ENCODE measurements around the gene SOCS6.
"Not testable (repeated sequence)": the region's sequence is repeated elsewhere in the genome, so short reads cannot be mapped to it uniquely, and the experiment has no call there.

Gene SOCS6, protein sequence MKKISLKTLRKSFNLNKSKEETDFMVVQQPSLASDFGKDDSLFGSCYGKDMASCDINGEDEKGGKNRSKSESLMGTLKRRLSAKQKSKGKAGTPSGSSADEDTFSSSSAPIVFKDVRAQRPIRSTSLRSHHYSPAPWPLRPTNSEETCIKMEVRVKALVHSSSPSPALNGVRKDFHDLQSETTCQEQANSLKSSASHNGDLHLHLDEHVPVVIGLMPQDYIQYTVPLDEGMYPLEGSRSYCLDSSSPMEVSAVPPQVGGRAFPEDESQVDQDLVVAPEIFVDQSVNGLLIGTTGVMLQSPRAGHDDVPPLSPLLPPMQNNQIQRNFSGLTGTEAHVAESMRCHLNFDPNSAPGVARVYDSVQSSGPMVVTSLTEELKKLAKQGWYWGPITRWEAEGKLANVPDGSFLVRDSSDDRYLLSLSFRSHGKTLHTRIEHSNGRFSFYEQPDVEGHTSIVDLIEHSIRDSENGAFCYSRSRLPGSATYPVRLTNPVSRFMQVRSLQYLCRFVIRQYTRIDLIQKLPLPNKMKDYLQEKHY

DNA sequence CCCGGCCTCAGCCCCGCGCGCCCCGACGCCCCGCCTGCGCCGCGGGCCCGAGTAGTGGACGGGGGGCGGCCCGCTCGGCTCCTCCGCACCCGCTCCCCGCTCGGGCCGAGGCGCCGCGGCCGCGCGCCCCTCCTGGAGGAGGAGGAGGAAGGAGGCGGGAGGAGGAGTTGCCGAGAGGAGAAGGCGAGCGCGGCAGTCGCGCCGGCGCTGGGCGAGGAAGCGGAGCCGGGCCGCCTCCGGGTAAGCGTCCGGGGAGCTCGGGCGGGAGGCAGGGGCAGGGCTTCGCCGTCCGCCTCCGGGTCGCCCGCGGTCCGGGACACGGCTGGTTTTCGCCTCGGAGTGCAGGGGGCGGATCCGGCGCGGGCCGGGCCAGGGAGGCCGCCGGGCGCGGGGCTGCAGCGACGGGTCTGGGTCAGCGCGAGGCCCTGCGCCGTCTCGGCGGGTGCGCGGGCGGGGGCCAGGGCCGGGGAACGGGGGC is at the start of gene SOCS6:
SOCS6 (plus strand) TSS at position 195 of the 478 bp plus-strand sequence. CDS start 35,624 bp downstream, outside the sequence.
- DNase-seq (ENCODE audit: low read depth), result peak; percentile 5

GRCh38 chr18:70243131-70243929 is 45.5 kb upstream of the SOCS6 start:
- no peak for DNase-seq (ENCODE audit: low read depth)

DNA sequence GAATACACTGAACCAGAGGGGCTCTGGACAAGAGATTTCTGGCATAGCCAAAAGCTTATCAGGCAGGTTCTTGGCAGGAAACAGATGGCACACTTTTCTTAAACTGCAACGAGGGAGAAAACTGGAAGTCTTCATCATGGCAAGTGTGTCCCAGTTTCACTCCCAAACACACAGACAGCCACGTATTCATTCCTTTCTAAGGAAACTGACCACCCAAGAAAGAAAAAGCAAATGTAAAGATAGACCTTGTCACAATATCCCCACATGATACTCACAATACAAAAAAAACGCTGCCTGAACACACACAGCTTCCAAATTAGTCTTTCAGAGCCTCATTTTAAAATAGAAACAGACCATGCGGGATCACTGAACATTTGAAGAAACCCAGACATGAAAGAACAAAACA is 42.8 kb upstream of the SOCS6 start:
- DNase-seq (ENCODE audit: low read depth), result no peak

GRCh38 chr18:70249118-70249517 is 39.7 kb upstream of the SOCS6 start:
- DNase-seq (ENCODE audit: low read depth), result no peak

DNA sequence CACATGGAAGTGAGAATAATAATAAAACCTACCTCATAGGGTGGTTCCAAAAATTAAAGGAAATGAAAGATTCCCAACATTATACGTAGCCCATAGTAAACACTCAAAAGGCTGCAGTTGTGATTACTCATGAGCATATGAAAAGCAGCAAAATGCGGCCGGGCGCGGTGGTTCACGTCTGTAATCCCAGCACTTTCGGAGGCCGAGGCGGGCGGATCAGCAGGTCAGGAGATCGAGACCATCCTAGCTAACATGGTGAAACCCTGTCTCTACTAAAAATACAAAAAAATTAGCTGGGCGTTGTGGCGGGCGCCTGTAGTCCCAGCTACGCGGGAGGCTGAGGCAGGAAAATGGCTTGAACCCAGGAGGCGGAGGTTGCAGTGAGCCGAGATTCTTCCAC is 39.0 kb upstream of the SOCS6 start:
- DNase-seq (ENCODE audit: low read depth), result not testable (repeated sequence)

DNA sequence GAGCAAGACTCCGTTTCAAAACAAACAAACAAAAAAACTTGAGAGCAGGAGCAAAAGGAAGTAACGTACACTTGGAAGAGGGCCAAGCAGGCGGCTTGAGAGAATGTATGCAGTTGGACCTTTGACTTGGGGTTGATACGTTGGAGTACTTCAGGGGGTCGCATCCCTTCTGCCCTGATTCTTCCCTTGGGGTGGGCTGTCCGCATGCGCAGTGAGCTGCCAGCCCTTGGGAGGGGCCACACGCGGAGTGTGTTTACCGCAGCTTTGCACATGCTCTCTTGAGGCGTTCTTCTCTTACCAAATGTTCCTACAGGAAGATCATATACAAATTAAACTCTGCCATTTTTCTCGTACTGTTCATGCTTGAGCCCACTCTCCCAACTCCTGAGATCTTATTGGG is 38.1 kb upstream of the SOCS6 start:
- DNase-seq (ENCODE audit: low read depth), result no peak

GRCh38 chr18:70256184-70256583 is 32.7 kb upstream of the SOCS6 start:
- no peak for DNase-seq (ENCODE audit: low read depth)

DNA sequence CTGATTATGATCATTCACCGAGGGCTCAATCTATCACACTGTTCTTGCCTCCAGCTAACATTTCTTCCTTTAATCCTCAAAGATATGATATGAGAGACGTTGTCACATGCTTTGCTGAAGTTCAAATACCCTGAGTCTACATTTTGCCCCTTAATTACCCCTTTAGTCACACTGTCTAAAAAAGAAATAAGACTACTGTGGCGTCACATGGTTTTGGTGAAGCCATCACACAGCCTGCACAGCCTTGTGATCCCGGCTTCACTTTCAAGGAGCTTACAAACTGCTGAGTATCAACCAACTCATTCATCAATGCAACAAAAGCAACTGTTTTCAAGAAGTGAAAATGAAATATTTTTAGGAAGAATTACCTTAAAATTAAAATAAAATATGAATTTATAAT is 31.9 kb upstream of the SOCS6 start:
- no peak for DNase-seq (ENCODE audit: low read depth)

DNA sequence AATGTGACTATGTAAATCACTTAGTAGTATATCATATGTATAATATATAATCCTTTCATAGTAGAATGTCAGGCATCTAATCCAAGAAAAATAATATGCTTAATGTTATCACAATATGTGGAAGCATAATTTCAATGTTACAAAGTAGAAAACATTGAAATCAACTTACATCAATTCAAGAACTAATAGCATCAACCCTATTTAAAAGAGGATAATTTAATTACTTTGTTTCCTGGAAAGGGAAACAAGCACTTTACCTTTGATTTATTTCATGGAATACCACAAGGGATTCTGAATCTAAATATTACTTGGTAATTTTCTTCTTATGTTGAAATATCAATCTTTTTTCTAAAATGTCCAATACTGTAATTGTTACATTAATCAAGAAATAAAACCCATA is 30.6 kb upstream of the SOCS6 start:
- DNase-seq (ENCODE audit: low read depth), result no peak

DNA sequence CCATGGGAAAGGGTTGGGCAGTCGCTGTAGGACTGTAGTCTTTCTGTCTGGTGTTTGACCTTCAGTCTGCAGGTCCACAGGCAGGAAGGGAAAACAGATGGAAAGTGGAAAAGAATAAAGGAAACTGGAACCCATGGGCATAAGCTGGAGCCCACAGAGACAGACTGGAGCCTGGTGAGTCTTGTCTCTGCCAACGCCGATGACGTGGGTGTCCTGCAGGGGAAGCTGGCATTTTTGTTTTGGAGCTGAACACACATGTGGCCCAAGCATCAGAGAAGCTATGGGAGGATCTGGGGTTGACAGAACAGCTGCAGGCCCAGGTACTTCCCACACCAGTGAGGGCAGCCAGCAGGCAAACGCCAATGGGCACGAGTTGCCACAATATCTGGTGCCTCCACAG is 28.2 kb upstream of the SOCS6 start:
- no peak for DNase-seq (ENCODE audit: low read depth)

DNA sequence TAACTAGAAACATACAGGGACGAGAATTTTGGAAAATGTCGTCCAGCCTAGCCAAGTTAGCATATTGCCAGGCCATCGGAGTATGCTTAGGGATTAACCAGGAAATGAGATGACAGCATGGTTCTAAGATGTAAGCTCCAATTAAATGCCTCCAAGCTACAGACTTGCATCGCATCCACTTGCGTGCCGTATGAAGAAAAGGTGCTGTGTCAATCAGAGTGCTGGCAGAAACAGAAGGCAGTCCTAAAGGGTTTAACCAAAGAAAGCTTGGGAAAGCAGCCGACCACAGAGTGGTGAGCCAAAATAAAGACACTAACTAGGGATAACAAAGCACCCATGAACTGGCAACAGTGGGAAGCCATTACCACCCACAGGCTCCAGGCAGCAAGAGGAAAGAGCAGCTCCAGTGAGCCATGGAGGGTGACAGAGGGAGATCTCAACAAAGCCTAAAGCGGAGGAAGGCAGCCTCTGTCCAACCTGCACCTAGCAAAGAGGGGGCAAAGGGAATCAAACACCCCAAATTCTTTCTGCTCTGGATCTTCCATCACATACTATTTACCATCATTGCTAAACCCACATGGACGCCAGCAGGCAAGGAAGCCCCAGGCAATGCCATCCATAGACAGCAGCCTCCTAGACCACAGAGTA is 27.6 kb upstream of the SOCS6 start:
- DNase-seq (ENCODE audit: low read depth), result no peak

GRCh38 chr18:70263336-70263735 is 25.5 kb upstream of the SOCS6 start:
- no peak for DNase-seq (ENCODE audit: low read depth)

- DNase-seq (ENCODE audit: low read depth), result no peak
Observed at GRCh38 chr18:70271742-70272141, 17.1 kb upstream of the SOCS6 start.

DNA sequence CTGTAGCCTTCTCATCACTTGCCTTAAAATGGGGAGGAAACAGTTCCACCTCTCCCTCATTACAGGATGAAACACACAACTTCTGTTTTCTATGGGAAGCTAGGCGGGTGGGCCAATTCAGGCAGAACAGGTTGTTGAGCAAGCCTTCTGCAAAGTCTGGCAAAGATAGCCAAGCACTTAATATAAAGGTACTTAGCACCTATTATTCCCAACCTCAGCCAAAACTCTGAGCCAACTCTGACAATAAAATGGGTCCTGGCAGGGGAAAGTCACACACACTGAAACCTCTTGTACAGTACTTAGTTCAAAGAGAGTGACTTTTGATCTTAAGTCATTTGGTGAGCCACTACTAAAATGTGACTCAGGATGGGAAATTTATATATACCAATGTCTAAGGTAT is 15.8 kb upstream of the SOCS6 start:
- no peak for DNase-seq (ENCODE audit: low read depth)

- no peak for DNase-seq (ENCODE audit: low read depth)
Observed at GRCh38 chr18:70276416-70277191, 12.2 kb upstream of the SOCS6 start.

DNA sequence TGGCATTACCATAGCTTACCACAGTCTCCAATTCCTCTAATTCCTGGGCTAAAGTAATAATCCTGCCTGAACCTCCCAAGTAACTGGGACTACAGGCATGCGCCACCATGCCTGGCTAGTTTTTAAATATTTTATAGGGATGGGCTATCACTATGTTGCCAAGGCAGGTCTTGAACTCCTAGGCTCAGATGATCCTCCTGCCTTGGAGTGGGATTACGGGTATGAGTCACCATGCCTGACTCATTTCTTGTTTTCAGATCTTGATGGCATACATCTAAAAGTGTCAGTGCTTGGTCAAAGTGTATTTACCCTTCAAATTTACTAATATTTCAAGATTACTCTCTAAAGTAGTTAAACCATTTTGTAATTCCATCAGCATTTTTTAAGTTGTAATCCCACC is 9.4 kb upstream of the SOCS6 start:
- no peak for DNase-seq (ENCODE audit: low read depth)

- DNase-seq (ENCODE audit: low read depth), result no peak
Observed at GRCh38 chr18:70280007-70280925, 8.6 kb upstream of the SOCS6 start.

DNA sequence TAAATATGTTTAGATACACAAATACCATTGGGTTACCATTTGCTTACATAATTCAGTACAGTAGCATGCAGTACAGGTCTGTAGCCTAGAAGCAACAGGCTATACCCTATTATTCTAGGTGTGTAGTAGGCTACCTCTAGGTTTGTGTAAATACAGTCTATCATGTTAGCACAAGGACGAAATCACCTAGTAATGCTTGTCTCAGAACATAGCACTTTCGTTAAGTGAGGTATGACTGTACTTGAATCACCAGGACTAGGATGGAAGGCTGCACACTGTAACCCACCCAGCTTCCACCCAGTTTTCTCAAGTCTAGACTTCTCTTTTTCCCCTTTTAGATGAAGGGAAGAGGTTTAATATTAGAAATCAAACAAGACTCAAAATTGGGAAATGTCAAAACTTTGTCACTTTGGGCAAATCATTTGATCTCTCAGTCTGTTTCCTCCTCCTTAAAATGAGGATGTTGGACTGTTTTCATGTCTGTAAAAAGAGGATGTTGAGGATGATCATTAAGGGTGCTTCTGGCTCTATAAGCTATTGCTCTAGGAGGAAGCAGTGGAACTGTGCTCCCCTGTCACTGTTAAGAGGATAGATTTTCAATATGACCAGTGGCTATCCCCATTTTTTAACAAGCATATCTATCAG is 3.7 kb upstream of the SOCS6 start:
- DNase-seq (ENCODE audit: low read depth), result no peak

- no peak for DNase-seq (ENCODE audit: low read depth)
Observed at GRCh38 chr18:70287731-70288130, 1.1 kb upstream of the SOCS6 start.
